Activated T-helper 9 cell treated with anti-CD3 and anti-CD28 coated beads, Interleukin-2, amount 50 U/mL, for 16 hours (primary cell): Measurements from ENCODE around the gene HYAL4.
"Not testable (repeated sequence)": the region's sequence is repeated elsewhere in the genome, so short reads cannot be mapped to it uniquely, and the experiment has no call there.

Experiments
- DNase-seq: peaks from one replicate; pipeline ENCODE4 v3.0.0-alpha.2; 2020; ENCODE audit warnings: low read depth

Gene HYAL4, protein sequence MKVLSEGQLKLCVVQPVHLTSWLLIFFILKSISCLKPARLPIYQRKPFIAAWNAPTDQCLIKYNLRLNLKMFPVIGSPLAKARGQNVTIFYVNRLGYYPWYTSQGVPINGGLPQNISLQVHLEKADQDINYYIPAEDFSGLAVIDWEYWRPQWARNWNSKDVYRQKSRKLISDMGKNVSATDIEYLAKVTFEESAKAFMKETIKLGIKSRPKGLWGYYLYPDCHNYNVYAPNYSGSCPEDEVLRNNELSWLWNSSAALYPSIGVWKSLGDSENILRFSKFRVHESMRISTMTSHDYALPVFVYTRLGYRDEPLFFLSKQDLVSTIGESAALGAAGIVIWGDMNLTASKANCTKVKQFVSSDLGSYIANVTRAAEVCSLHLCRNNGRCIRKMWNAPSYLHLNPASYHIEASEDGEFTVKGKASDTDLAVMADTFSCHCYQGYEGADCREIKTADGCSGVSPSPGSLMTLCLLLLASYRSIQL

DNA sequence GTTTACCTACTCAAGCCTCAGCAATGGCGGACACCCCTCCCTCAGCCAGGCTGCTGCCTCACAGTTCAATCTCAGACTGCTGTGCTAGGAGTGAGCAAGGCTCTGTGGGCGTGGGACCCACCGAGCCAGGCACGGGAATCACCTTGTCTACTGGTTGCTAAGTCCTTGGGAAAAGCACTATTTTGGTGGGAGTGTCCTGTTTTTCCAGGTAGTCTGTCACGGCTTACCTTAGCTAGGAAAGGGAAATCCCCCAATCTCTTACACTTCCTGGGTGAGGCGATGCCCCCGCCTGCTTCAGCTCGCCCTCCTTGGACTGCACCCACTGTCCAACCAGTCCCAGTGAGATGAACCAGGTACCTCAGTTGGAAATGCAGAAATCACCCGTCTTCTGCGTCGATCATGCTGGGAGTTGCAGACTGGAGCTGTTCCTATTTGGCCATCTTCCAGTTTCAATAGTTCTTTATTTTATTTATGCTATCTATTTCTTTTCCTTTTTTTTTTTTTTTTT lies at the start of gene HYAL4:
TSS of gene HYAL4 (plus strand) at position 458 of the 508 bp plus-strand sequence. CDS start 23,105 bp downstream, outside the sequence.
- DNase-seq: no peak

GRCh38 chr7:123795917-123796316 lies 49.1 kb upstream of the HYAL4 start:
- DNase-seq: no peak

GRCh38 chr7:123796568-123796967 lies 48.4 kb upstream of the HYAL4 start:
- DNase-seq: no peak

DNA sequence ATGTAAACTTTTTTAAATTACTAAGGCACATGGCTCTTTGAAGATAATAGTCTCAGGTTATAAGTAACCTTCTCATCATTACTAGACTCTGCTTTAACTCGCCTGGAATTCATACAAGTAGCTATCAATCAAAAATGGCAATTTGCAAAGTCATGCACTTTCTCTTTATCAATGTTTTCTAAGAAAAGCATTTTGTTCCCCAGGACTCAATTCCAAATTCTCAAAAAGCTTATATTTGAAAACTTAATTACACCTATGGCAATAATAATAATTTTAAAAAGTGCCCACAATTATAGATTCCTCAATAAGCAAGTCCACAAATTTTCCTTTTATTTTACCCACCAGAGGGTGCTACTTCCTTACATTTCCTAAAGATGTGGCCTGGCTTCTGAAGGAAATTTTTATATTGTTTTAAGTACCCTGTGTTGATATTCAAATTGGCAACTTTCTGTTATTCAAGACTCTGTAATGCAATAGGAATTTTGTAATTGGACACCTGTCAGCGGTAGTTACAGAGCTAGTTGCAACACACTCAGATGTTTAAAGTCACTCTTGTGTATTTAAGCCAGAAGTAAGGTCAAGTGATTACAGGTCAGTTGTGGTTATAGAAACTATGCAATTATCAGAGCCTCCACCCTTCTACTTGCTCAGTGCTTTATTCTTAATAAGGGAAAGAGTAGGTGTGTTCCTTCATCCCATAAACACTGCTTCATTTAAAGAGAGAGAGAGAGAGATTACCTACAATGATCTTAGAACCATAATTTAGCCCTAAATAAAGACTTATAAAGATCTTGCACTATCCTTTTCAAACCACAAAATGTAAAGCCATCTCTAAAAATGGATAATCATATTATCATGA lies 47.1 kb upstream of the HYAL4 start:
- DNase-seq: no peak

- no peak for DNase-seq
Observed at GRCh38 chr7:123798532-123799188, 46.3 kb upstream of the HYAL4 start.

DNA sequence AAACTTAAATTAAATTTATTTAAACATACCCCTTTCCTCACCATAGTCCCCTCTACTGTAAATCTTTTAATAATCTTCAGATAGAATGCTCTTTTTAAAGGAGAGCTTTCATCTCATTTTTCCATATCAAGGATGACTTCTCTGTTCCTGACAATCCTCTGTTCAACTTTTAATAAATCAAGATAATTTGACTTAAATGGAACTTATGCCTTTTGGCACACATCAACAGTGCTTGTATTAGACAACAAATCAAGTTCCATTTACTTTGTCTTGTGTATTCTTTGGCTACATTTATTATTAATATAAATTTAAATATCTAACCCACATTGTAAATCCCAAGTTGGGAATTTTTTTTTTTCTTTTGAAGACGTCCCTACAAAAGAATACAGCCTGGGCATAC lies 42.7 kb upstream of the HYAL4 start:
- DNase-seq: no peak

DNA sequence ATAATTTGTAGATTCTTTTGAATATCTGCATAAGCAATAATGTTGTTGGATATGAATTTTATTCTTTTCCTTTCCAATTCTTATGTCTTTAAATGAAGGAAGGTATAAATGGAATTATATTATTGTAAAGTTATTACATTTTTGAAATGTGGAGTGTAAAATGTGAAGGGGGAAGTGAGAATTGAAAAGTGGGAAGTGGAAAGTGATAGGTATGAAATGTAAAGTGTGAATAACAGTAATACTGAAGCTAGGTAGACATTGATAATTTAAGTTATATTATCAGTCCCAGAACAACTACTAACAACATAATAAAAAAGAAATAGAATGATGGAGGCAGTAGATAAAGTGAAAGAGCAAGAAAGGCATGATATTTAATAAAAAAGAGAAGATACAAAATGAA lies 39.7 kb upstream of the HYAL4 start:
- no peak for DNase-seq

GRCh38 chr7:123809471-123809870 lies 35.5 kb upstream of the HYAL4 start:
- DNase-seq: no peak

GRCh38 chr7:123811056-123811455 lies 33.9 kb upstream of the HYAL4 start:
- no peak for DNase-seq

DNA sequence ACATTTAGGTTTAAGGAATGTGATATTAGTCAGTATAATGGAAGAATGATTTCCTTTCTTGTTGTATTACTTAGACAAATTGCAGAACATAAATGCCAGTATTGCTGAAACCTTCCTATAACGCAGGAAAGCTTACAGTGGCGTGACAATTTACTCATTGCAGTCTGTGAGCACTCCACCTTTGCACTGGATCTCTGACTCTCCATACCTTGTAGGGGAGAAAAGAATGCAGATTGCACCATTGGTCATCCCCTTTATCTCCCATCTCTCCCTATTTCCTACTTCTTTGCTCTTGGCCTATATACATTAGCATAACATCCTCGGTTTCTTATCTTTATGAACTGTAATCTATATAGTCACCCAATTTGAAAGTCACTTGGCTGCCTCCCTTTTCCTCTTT lies 28.1 kb upstream of the HYAL4 start:
- DNase-seq: no peak

GRCh38 chr7:123819001-123819400 lies 26.0 kb upstream of the HYAL4 start:
- DNase-seq: no peak

GRCh38 chr7:123819795-123820194 lies 25.2 kb upstream of the HYAL4 start:
- DNase-seq: not testable (repeated sequence)

DNA sequence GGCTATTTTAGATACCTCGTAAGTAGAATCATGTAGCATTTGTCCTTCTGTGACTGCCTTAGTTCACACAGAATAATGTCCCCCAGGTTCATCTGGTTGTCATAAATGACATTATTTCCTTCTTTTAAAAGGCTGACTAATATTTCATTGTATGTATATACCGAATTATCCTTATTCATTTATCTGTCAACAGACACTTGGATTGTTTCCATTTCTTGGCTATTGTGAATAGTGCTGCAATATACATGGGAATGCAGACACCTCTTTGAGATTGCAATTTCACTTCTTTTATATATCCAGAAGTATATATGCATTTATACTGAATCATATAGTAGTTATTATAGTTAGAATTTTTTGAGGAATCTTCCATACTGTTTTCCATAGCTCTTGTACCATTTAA lies 24.1 kb upstream of the HYAL4 start:
- DNase-seq: no peak

- no peak for DNase-seq
Observed at GRCh38 chr7:123821320-123821719, 23.6 kb upstream of the HYAL4 start.

DNA sequence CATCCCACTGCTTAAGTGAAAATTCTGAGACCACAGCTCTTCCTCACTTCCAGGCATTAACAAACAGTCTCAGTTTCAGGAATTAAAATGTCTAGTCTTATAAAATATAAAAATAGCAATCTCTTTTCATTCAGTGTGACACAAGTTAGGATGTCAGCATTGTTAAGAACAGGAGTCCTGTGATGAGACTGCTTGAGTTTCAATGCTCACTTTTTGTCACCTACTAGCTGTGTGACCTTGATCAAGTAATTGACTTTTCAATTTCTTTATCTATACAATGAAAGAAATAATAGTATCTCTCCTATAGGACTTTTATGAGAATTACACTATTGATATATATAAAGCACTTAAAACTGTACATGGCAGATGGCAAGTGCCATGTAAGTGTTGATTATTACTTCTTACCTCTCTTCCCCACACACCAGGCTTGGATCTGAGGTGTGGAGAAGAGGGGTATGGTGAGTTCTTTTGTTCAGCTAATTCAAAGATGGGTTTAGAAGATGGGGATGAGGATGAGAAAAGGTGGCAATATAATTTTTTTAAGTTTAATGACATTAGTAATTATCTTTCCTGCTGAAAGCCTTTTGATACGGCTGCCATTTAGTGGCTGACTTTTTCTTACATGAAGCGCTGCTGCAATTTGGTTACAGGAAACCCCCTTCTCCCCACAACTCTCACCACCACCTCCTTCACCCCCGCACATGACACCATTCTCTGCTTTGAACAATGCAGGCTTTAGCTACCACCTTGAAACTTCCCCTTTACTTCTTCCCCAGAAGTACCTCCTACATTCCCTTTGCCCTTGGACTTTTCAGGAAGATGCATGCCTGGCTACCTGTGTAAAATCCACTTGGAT lies 20.8 kb upstream of the HYAL4 start:
- DNase-seq: no peak

- DNase-seq: no peak
Observed at GRCh38 chr7:123824754-123825067, 20.3 kb upstream of the HYAL4 start.

DNA sequence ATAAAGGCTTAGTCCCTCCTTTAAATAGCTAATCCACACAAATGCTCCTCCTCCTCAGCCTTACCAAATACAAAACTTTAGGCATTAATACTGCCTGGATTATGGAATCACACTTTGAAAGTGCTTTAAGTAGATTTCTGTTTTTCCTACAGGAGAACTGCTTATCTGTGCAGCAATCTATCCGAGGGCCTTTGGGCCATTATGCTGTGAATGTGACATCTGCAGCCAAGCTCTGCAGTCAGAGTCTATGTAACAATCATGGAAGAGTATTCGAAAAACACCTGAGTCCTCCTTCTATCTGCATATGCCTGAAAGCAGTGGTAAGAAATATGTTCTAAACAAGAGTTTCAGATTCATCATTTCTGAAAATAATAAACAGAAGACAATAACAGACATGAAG lies 16.2 kb upstream of the HYAL4 start:
- no peak for DNase-seq

GRCh38 chr7:123836656-123837055 lies 8.3 kb upstream of the HYAL4 start:
- no peak for DNase-seq

- not testable (repeated sequence) for DNase-seq
Observed at GRCh38 chr7:123839106-123839505, 5.9 kb upstream of the HYAL4 start.

- not testable (repeated sequence) for DNase-seq
Observed at GRCh38 chr7:123844142-123844541, 827 bp upstream of the HYAL4 start.

- no peak for DNase-seq
Observed at GRCh38 chr7:123845823-123846216, 851 bp downstream of the HYAL4 start.
